HG02981 (cell line): Measurements from ENCODE around the gene ADAM11.
"Not testable (repeated sequence)": the region's sequence is repeated elsewhere in the genome, so short reads cannot be mapped to it uniquely, and the experiment has no call there.

Source experiments
- ATAC-seq: cut with Tn5 transposase; IDR thresholded peaks from one replicate; pipeline ENCODE4 v1.9.1; 2021; ENCODE audit warnings: mild to moderate bottlenecking, moderate library complexity; ENCODE audit not compliant: unreplicated experiment

The ADAM11 gene

DNA sequence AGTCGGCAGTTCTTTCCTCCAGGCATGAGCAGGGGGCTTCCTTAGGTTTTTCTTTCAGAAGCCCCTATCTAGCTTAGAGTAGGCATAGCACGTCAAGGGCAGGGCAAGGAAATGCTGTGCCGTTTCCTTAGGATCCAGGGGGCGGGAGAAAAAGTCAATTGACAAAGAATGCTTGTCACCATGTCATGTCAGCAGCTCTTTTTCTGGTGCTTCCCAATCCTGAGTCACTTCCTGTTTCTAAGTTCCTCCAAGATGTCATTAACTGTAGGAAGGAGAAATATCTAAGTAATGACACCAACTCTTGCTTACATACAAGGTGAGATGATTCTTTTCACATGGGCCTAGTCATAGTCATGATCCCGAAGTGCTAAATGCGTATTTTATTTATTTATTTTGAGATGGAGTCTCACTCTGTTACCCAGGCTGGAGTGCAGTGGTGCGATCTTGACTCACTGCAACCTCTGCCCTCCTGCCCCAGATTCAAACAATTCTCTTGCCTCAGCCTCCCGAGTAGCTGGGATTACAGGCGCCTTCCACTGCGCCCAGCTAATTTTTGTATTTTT lies 36.1 kb downstream of the ADAM11 start:
- ATAC-seq = no peak

GRCh38 chr17:44795421-44795820 lies 36.6 kb downstream of the ADAM11 start:
- no peak for ATAC-seq

GRCh38 chr17:44795928-44796327 lies 37.1 kb downstream of the ADAM11 start:
- no peak for ATAC-seq

DNA sequence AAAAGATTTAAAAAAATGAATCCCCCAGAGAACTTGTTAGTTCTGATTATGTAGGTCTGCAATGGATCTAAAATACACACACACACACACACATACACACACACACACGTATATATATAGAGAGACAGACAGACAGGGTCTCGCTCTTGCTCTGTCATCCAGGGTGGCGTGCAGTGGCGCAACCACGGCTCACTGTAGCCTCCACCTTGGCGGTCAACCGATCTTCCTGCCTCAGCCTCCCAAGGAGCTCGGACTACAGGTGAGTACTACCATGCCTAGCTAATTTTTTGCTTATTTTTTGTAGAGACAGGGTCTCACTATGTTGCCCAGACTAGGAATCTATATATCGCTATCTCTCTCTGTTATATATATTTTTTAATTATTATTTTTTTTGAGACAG lies 37.9 kb downstream of the ADAM11 start:
- ATAC-seq = no peak

DNA sequence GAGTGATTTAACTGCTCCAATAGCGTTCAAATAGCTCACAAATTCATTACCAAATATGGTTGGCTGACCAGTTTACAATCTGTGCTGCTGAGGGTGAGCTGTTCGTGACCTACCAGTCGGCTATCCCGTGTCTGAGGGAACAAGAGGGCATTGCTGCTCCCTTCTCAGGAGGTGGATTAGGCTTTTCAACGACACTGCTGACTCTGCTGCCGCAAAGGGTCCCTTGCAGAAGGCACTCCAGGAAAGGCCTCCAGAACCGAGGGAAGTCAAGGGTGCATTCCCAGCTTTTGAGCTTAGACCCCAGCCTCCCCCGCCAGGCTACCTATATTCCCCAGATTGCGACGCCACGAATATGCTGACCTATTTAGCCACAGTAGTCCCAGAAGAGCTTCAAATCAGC lies 39.0 kb downstream of the ADAM11 start:
- ATAC-seq = no peak

- ATAC-seq = no peak
Measured at GRCh38 chr17:44798356-44798755, 39.6 kb downstream of the ADAM11 start.

GRCh38 chr17:44801880-44802279 lies 43.1 kb downstream of the ADAM11 start:
- ATAC-seq = no peak

GRCh38 chr17:44804302-44805089 lies 45.7 kb downstream of the ADAM11 start:
- ATAC-seq = no peak

DNA sequence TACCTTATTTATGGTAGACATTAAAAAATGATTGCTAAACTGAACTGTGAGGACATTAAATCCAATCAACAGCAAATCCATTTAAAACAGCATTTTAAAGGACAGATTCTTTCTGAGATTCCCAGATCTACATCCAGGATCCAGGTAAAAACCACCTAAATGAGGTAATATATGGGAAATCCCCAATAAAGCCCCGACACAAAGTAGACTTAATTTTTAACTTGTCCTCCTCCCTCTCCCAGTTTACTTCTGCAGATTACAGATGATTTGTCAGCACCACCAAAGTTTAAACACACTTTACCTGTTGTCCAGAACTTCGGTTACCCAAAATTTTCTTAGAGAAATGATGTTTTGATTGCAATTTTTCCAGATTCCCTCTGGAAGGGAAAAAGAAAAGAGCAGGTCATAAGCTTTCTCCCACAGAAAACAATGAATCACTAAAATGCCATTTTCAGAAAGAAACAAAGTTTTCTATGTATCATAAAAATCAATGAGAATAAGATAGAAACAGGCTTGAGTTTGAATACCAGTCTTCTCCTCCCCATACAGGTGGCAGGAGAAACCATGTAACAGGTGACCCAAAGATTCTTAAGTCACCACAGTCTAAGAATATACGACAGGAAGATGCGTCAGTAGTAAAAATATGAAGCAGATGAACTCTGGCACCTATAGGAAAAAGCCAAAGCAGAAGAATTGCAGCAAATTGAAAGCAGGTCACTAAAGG lies 48.5 kb downstream of the ADAM11 start:
- ATAC-seq = no peak

DNA sequence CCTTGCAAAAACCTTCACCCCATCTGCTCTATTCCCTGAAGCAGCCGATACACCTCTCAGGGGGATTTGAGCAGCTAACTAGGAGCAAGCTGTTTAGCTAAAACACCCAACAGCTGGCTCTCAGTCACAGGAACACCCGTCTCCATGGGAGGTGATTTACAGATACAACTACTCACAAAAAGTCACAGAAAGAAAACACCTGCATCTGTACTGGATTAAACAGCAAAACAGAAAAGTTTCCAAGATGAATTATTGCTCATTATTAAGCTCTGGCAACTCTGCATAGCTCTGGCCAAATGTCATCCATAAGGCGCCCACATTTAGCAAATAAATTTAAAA lies 49.0 kb downstream of the ADAM11 start:
- ATAC-seq = no peak

GRCh38 chr17:44808156-44808555 lies 49.4 kb downstream of the ADAM11 start:
- ATAC-seq = no peak

DNA sequence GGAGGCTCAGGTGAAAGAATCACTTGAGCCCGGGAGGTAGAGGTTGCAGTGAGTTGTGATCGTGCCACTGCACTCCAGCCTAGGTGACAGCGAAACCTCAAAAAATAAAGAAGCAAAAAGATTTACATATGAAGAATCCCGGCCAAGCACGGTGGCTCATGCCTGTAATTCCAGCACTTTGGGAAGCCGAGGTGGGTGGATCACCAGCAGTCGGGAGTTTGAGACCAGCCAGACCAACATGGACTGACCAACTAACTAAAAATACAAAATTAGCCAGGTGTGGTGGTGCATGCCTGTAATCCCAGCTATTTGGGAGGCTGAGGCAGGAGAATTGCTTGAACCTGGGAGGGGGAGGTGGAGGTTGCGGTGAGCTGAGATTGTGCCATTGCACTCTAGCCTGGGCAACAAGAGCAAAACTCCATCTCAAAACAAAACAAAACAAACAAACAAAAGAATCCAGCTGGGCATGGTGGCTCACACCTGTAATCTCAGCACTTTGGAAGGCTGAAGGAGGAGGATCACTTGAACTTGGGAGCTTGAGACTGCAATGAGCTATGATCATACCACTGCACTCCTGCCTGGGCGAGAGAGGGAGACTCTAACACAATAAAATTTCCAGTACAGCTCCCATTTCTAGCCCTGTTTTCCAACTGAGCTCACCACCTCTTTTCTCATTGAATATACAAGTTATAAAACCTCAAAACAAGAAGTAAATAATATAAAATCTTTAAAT lies 50.0 kb downstream of the ADAM11 start:
- ATAC-seq = not testable (repeated sequence)

DNA sequence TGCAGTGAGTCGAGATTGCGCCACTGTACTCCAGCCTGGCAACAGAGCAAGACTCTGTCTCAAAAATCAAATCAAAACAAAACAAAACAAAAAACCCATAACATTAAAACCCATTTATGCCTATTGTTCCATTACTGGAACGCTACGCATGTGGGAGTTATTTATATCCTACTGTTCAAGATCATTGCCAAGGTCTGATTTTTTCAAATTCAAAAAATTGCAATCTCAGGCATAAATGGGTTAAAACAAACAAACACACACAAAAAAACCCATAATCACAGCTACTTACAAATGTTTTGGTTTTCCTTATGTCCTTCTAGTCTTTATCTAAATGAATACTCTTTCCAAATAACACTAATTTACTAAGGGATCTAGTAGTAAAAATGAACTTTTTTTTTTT lies 53.5 kb downstream of the ADAM11 start:
- no peak for ATAC-seq

DNA sequence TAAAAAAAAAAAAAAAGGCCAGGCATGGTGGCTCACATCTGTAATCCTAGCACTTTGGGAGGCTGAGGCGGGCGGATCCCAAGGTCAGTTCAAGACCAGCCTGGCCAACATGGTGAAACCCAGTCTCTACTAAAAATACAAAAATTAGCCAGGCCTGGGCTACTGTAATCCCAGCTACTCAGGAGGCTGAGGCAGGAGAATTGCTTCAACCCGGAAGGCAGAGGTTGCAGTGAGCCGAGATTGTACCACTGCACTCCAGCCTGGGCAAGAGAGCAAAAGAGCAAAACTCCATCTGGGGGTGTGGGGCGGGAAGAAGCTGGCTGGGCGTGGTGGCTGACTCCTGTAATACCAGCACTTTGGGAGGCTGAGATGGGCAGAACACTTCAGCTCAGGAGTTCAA lies 59.7 kb downstream of the ADAM11 start:
- ATAC-seq = not testable (repeated sequence)

GRCh38 chr17:44820631-44821212 lies 61.9 kb downstream of the ADAM11 start:
- ATAC-seq = no peak

GRCh38 chr17:44825236-44825635 lies 66.4 kb downstream of the ADAM11 start:
- ATAC-seq = not testable (repeated sequence)

DNA sequence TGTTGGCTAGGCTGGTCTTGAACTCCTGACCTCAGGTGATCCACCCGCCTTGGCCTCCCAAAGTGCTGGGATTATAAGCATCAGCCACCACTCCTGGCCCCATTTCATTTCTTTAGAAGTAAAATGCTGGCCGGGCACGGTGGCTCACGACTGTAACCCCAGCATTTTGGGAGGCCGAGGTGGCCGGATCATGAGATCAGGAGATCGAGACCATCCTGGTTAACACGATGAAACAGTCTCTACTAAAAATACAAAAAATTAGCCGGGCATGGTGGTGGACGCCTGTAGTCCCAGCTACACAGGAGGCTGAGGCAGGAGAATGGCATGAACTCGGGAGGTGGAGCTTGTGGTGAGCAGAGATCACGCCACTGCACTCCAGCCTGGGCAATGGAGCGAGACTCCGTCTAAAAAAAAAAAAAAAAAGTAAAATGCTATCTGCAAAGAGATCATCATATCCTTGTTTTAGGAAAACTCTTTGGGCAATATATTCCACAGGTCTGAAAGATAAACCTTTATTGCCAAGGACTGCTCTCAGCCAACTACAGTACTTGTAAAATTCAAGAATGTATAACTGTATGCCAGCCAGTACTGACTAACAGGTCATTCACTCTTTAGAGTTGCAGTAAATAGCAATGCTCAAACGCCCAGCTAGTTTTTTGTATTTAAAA lies 67.5 kb downstream of the ADAM11 start:
- ATAC-seq = no peak

DNA sequence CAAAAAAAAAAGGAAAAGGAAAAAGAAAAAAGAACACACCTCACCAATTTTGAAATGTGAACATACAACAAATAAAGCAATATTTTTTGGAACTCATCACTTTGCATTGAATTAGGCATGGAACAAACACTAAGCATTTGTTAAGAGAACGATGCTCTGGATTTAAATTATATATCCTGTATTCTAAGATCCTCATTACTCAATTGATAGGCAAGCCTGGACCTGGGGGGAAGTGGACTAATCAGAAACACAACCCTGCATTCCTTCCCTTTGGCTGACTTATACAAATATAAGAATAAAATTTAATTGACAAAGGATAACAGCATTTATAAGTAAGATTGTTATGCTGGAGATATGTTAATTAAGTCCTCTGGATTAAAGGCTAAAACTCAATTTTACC lies 69.1 kb downstream of the ADAM11 start:
- ATAC-seq = no peak

- no peak for ATAC-seq
Measured at GRCh38 chr17:44828919-44829522, 70.2 kb downstream of the ADAM11 start.
